IMR-90 (cell line): ENCODE measurements around the gene CTNNBIP1. TPM values are rescaled to one million over a fixed set of nuclear protein-coding genes. Genes with fewer than 3 reads are reported as not detected.

Experiments
- ATAC-seq: fragments of 200-7000 bp; cut with Tn5 transposase; 2 replicates; pipeline ENCODE4 v1.9.1; 2020; ENCODE audit warnings: low read depth, mild to moderate bottlenecking, moderate library complexity
- BruUV-seq: library from RNA; stranded (reverse); fragments of 400-500 nt; replicated peaks from 2 replicates; lab custom pipeline; 2021; lab: Mats Ljungman, UMichigan
- CTCF ChIA-PET: fragments of 300-600 bp; formaldehyde crosslinking; extraction: SDS; loops from one replicate; lab custom pipeline; 2021; ENCODE audit warnings: antibody characterized with exemption; lab: Yijun Ruan, JAX
- POLR2A ChIA-PET: fragments of 300-600 bp; sonication (Branson Sonifier 250); formaldehyde crosslinking; loops from one replicate; lab custom pipeline; 2022; ENCODE audit warnings: antibody characterized with exemption; ENCODE audit not compliant: unreplicated experiment; lab: Charles Lee
- DNase-seq: peaks from one replicate; pipeline ENCODE4 v3.0.0; 2013
- H2AFZ ChIP-seq: replicated peaks from 2 replicates; pipeline ENCODE3; 2013; ENCODE audit warnings: low read length, mild to moderate bottlenecking; ENCODE audit not compliant: poor library complexity
- H2AK5ac ChIP-seq: 2 replicates; pipeline ENCODE4 v1.6.1; 2013; ENCODE audit warnings: low read depth, low read length, inconsistent platforms
- H2AK9ac ChIP-seq: replicated peaks from 2 replicates; pipeline ENCODE3; 2013; ENCODE audit warnings: mild to moderate bottlenecking, low read depth, low read length, moderate library complexity; ENCODE audit not compliant: poor library complexity
- H2BK120ac ChIP-seq: 2 replicates; pipeline ENCODE4 v1.6.1; 2013; ENCODE audit warnings: low read depth, low read length, inconsistent platforms
- H2BK15ac ChIP-seq: 3 replicates; pipeline ENCODE4 v1.6.1; 2013; ENCODE audit warnings: low read depth, low read length, inconsistent platforms
- H2BK20ac ChIP-seq: 2 replicates; pipeline ENCODE4 v1.6.1; 2013; ENCODE audit warnings: low read depth, mild to moderate bottlenecking, inconsistent platforms, low read length, moderate library complexity
- H2BK5ac ChIP-seq: 2 replicates; pipeline ENCODE4 v1.6.1; 2013; ENCODE audit warnings: mild to moderate bottlenecking, low read depth, low read length, inconsistent platforms; ENCODE audit not compliant: poor library complexity, severe bottlenecking
- H3K14ac ChIP-seq: replicated peaks from 2 replicates; pipeline ENCODE4 v1.6.1; 2013; ENCODE audit warnings: low read depth, low read length, inconsistent platforms
- H3K18ac ChIP-seq: 2 replicates; pipeline ENCODE4 v1.6.1; 2013; ENCODE audit warnings: low read depth, low read length, control low read depth
- H3K23ac ChIP-seq: 2 replicates; pipeline ENCODE4 v1.6.1; 2013; ENCODE audit warnings: low read depth, low read length, inconsistent platforms
- H3K27ac ChIP-seq: 2 replicates; pipeline ENCODE4 v1.5.1; 2013; ENCODE audit warnings: mild to moderate bottlenecking, control low read depth, low read length; ENCODE audit not compliant: insufficient read depth
- H3K27me3 ChIP-seq: 2 replicates; pipeline ENCODE4 v1.6.1; 2013; ENCODE audit warnings: low read length; ENCODE audit not compliant: control insufficient read depth, insufficient read depth
- H3K36me3 ChIP-seq: 2 replicates; pipeline ENCODE4 v1.6.1; 2013; ENCODE audit warnings: low read length, mixed read lengths; ENCODE audit not compliant: control insufficient read depth, insufficient read depth
- H3K4ac ChIP-seq: 2 replicates; pipeline ENCODE4 v1.6.1; 2013; ENCODE audit warnings: low read depth, low read length, inconsistent platforms
- H3K4me1 ChIP-seq: 2 replicates; pipeline ENCODE4 v1.6.1; 2013; ENCODE audit warnings: low read length, mixed read lengths; ENCODE audit not compliant: control insufficient read depth, insufficient read depth
- H3K4me2 ChIP-seq: 2 replicates; pipeline ENCODE4 v1.6.1; 2013; ENCODE audit warnings: low read depth, mild to moderate bottlenecking, control low read depth, low read length, moderate library complexity
- H3K4me3 ChIP-seq: 2 replicates; pipeline ENCODE4 v1.5.1; 2013; ENCODE audit warnings: low read depth, mild to moderate bottlenecking, control low read depth, low read length, moderate library complexity; ENCODE audit not compliant: insufficient read depth
- H3K56ac ChIP-seq: 2 replicates; pipeline ENCODE4 v1.6.1; 2013; ENCODE audit warnings: low read length, inconsistent platforms; ENCODE audit not compliant: insufficient read depth; ENCODE audit errors: extremely low read depth
- H3K79me1 ChIP-seq, 2 experiments: 2 replicates each; pipeline ENCODE4 v1.6.1; 2013; ENCODE audit warnings: low read length in 2 of 2, inconsistent platforms in 1 of 2, low read depth in 1 of 2
- H3K9ac ChIP-seq: 2 replicates; pipeline ENCODE4 v1.6.1; 2013; ENCODE audit warnings: low read depth, low read length, control low read depth
- H3K9me1 ChIP-seq: 2 replicates; pipeline ENCODE4 v1.6.1; 2013; ENCODE audit warnings: low read length, inconsistent platforms; ENCODE audit not compliant: insufficient read depth
- H3K9me3 ChIP-seq: 2 replicates; pipeline ENCODE4 v1.6.1; 2013; ENCODE audit warnings: low read length; ENCODE audit not compliant: control insufficient read depth, insufficient read depth
- H4K20me1 ChIP-seq: 2 replicates; pipeline ENCODE4 v1.6.1; 2013; ENCODE audit warnings: low read length, inconsistent platforms; ENCODE audit not compliant: insufficient read depth
- H4K5ac ChIP-seq: 2 replicates; pipeline ENCODE4 v1.6.1; 2013; ENCODE audit warnings: mild to moderate bottlenecking, low read depth, low read length, control low read depth
- H4K8ac ChIP-seq, 2 experiments: 2 replicates each; pipeline ENCODE4 v1.6.1; 2013; ENCODE audit warnings: low read depth in 2 of 2, low read length in 2 of 2, control low read depth in 1 of 2, inconsistent platforms in 1 of 2
- H4K91ac ChIP-seq: 2 replicates; pipeline ENCODE4 v1.6.1; 2013; ENCODE audit warnings: low read depth, low read length, inconsistent platforms; ENCODE audit not compliant: insufficient read depth
- ELK1 ChIP-seq: fragments of 150-350 bp; IDR thresholded peaks from 2 replicates; pipeline ENCODE4 v1.6.1; 2016; ENCODE audit warnings: low read depth, mild to moderate bottlenecking, low read length, moderate library complexity, borderline replicate concordance
- FOS ChIP-seq: fragments of 150-350 bp; IDR thresholded peaks from 2 replicates; pipeline ENCODE4 v1.6.1; 2016; ENCODE audit warnings: low read depth, low read length
- MAZ ChIP-seq: IDR thresholded peaks from 2 replicates; pipeline ENCODE4 v1.6.1; 2012; ENCODE audit warnings: low read depth, mild to moderate bottlenecking, low read length, improper control_type of control experiment, moderate library complexity, borderline replicate concordance
- NFE2L2 ChIP-seq: fragments of 150-350 bp; IDR thresholded peaks from 2 replicates; pipeline ENCODE4 v1.6.1; 2016; ENCODE audit warnings: low read depth, mild to moderate bottlenecking, low read length
- RAD21 ChIP-seq: IDR thresholded peaks from 2 replicates; pipeline ENCODE4 v1.6.1; 2012; ENCODE audit warnings: low read length, improper control_type of control experiment
- RCOR1 ChIP-seq: IDR thresholded peaks from 2 replicates; pipeline ENCODE4 v1.6.1; 2012; ENCODE audit warnings: mild to moderate bottlenecking, low read length, improper control_type of control experiment; ENCODE audit not compliant: insufficient replicate concordance
- WGBS, 2 experiments: methylation state at CpG; one replicate each; pipeline versions ENCODE4 v1.1.5 to v1.1.7; 2013; ENCODE audit warnings: missing lambda C conversion rate in 2 of 2; ENCODE audit not compliant: insufficient read length in 1 of 2; ENCODE audit errors: extremely low coverage in 2 of 2; 5-methylcytosine and 5-hydroxymethylcytosine counted together
- dilution Hi-C: fragments of 300-500 bp; cut with HindIII; formaldehyde crosslinking; loops from one replicate; pipeline ENCODE4 v1.14.3; 2018; ENCODE audit warnings: low sequenced_read_pairs; ENCODE audit not compliant: unreplicated experiment
- in situ Hi-C: fragments of 300-500 bp; cut with MboI; formaldehyde crosslinking; loops from 3 replicates; pipeline ENCODE4 v1.14.3; 2019; ENCODE audit warnings: low sequenced_read_pairs, inconsistent platforms, mixed read lengths
- intact Hi-C: fragments of 100-400 bp; cut with micrococcal nuclease; formaldehyde crosslinking; loops from 2 replicates; pipeline ENCODE4 v1.10.0; 2022
- polyA plus RNA-seq, 3 experiments: library from polyadenylated mRNA; depleted of rRNA; stranded (reverse); fragments of >200 nt; gene quantifications; 2 replicates each; pipeline ENCODE4 v1.2.3, GENCODE V29; 2012; ENCODE audit warnings: low replicate concordance in 1 of 3
- total RNA-seq: library from RNA; depleted of rRNA; stranded (reverse); fragments of >200 nt; gene quantifications from 2 replicates; pipeline ENCODE4 v1.2.3, GENCODE V29; 2012
- TF ChIP-seq, protein P1 (sequence below): fragments of 150-350 bp; IDR thresholded peaks from 2 replicates; pipeline ENCODE4 v1.6.1; 2017; ENCODE audit warnings: mild to moderate bottlenecking, antibody characterized with exemption, low read length, low read depth

The CTNNBIP1 gene
- total and polyA plus RNA-seq, 2 of the 4 experiments (the other 2 are of a cell fraction), result 24.7 to 28.5 TPM

GRCh38 chr1:9860887-9861286, 49.2 kb downstream of the CTNNBIP1 start:
- H2AFZ ChIP-seq, result no peak overlapping the region
- ChIA-PET CTCF (interaction anchor here (0.5 to 1.0 kb wide), 2 partner anchors 25 to 53 kb away, joined by 4 read pairs; no protein-coding TSS in a partner anchor), POLR2A (no interaction called here)
- ATAC-seq (no peak), DNase-seq (peak; percentile 10)
- no peak overlapping the region for H3K4ac ChIP-seq
- peaks cover 1% of the 10 kb centered on the region; the same call in 1 of the 2 replicates for H3K4me1 ChIP-seq
- no peak overlapping the region for H3K23ac ChIP-seq
- H3K14ac ChIP-seq, result no peak overlapping the region
- H2BK15ac ChIP-seq, result no peak overlapping the region
- H4K91ac ChIP-seq, result no peak overlapping the region
- no peaks in the 10 kb centered on the region for H3K9me3 ChIP-seq
- H3K4me3 ChIP-seq, result no peak overlapping the region
- H3K4me2 ChIP-seq, result no peak overlapping the region
- H3K18ac ChIP-seq, result no peak overlapping the region
- no peak overlapping the region for H4K8ac ChIP-seq
- H2BK20ac ChIP-seq, result no peak overlapping the region
- BruUV-seq, result no TSS peak
- no peak overlapping the region for H2BK120ac ChIP-seq
- in situ Hi-C loops, result loop anchor here (10.0 kb wide), 1 partner anchor 136 kb away; no protein-coding TSS in a partner anchor
- intact Hi-C loops, result no loop called here
- 95% methylated on average over 2 of the region's 5 CpGs; no CpG with 5 or more reads in 1 of the 2 experiments for WGBS, 2 experiments
- no peak overlapping the region for H3K56ac ChIP-seq
- H2AK9ac ChIP-seq, result no peak overlapping the region
- no peaks in the 10 kb centered on the region for H4K20me1 ChIP-seq
- no peak overlapping the region for H2AK5ac ChIP-seq
- no peaks in the 10 kb centered on the region; the same call in 1 of the 2 replicates for H3K9me1 ChIP-seq
- H2BK5ac ChIP-seq, result no peak overlapping the region
- H3K79me1 ChIP-seq, result no peaks in the 10 kb centered on the region; a peak in 1 of 4 replicates
- dilution Hi-C loops, result no loop called here
- no peak overlapping the region for H4K5ac ChIP-seq
- no peaks in the 10 kb centered on the region for H3K27me3 ChIP-seq
- peaks cover 6% of the 10 kb centered on the region for H3K36me3 ChIP-seq
- no peak overlapping the region for H3K27ac ChIP-seq
- no peak for TF ChIP-seq FOS
- TF ChIP-seq NFE2L2, result no peak
- TF ChIP-seq, protein P1, sequence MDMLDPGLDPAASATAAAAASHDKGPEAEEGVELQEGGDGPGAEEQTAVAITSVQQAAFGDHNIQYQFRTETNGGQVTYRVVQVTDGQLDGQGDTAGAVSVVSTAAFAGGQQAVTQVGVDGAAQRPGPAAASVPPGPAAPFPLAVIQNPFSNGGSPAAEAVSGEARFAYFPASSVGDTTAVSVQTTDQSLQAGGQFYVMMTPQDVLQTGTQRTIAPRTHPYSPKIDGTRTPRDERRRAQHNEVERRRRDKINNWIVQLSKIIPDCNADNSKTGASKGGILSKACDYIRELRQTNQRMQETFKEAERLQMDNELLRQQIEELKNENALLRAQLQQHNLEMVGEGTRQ, result no peak
- TF ChIP-seq MAZ, result no peak
- no peak for TF ChIP-seq RCOR1
- TF ChIP-seq ELK1, result no peak
- no peak for TF ChIP-seq RAD21
- H3K9ac ChIP-seq, result no peak overlapping the region
